Hindlimb muscle (tissue), 1 donor: ENCODE results near the gene RABAC1. TPM values are rescaled to one million over a fixed set of nuclear protein-coding genes. Genes with fewer than 3 reads are reported as not detected.

Source experiments
- DNase-seq: peaks from one replicate; pipeline ENCODE4 v3.0.0-alpha.2; 2013
- polyA plus RNA-seq: library from polyadenylated mRNA; unstranded; fragments of 120-200 nt; gene quantifications from one replicate; pipeline ENCODE4 v1.2.1, GENCODE V29; 2013; ENCODE audit not compliant: insufficient read length

The RABAC1 gene
- polyA plus RNA-seq, 1 donor = 65.0 TPM

DNA sequence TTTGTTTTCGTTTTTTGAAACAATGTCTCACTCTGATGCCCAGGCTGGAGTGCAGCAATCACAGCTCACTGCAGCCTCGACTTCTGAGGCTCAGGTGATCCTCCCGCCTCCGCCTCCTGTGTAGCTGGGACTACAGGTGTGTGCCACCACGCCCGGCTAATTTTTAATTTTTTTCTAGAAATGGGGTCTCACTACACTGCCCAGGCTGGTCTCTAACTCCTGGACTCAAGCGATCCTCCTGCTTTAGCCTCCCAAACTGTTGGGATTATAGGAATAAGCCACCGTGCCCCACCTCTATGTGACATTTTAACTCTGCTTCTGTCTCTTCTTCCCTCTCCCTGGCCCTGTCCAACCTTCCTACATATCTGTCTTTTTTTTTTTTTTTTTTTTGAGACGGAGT, 29.8 kb upstream of the RABAC1 start:
- DNase-seq = no peak

DNA sequence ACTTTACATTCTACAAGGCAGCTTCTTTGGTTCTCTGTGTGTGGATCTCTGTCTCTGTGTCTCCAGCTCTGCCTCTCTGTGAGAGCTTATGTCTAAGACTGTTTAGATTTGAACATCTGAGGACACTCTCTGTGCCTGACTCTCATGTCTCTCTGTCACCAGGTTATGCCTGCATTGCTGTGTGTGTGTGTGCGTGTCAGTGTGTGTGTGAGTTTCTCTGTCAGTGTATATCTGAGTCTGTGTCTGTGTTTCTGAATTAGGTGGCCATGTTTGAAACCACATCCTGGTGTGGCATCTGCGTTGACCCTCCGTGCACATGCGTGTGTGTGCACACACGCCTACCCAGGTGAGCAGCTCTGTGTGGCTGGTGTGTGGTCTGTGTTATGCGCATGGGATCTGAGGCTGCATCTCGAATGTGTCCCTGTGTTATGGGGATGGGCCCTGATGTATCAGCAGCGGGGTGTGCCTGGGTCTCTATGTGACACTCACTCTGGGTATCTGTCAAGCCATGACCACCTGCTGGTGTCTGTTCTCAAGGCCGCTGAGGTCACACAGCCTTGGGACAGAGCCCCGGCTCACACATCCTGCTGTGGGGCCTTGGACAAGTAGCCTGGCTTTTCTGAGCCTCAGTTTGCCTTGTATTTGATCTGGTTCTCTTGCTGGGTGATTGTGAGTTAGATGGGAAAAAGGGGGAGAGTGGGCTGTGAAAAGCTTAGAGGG, 28.2 kb upstream of the RABAC1 start:
- DNase-seq = no peak

DNA sequence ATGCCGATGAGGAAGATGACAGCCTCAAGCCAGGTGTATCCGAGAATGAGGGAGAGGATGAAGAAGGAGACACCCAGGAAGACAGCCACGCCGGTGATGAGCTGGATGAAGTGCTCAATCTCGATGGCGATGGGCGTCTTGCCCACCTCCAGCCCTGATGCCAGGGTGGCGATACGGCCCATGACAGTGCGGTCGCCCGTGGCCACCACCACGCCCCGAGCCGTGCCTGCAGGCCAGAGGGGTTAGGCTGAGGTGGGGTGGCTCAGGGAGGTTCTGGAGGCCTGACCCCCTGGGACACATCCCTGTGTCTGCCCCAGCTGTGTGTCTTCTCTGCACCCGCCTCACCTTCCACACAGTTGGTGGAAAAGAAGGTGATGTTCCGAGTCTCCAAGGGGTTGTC, 25.8 kb upstream of the RABAC1 start:
- no peak for DNase-seq

DNA sequence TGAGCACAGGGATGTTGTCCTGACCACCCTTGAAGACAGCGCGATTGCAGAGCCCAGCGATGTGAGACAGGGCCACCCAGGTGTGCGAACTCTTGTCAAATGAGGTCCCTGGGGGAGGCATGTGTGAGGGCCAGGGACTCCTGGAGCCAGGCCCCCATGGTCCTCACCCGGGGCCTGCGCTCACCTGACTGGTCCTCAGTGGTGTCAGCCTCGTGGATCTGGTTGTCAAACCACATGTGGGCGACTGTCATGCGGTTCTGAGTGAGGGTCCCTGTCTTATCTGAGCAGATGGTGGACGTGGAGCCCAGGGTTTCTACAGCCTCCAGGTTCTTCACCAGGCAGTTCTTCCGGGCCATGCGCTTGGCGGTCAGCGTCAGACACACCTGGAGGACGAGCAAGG, 22.6 kb upstream of the RABAC1 start:
- DNase-seq = no peak

DNA sequence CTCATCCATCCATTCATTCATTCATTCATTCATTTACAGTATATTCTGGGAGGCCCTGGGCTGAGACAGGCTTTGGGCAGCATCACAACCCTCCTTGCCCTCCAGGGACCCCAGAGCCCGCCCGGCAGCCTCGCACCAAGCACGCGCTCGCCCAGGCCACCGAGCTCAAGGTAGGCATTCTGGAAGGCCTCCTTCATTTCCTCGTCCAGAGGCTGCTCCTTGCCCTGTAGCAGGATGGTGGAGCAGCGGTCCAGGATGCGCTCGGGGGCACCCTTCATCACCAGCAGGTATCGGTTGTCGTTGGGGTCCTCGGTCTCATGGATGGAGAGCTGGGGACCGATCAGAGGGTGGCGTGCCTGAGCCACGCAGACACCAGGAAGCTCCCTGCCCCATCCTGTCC, 19.3 kb upstream of the RABAC1 start:
- no peak for DNase-seq

DNA sequence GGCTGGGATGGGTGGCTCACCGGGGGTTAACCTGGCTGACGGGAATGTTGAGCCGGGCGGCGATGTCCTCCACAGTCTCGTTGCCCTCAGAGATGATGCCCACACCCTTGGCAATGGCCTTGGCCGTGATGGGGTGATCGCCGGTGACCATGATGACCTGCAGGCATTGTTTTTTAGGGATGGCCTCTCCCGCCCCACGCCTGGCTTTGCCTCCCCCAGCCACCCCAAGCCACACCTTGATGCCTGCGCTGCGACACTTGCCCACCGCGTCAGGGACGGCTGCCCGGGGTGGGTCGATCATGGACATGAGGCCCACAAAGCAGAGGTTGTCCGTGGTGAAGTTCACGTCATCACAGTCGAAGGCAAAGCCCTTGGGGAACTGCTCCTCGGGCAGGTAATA, 18.8 kb upstream of the RABAC1 start:
- DNase-seq = no peak

DNA sequence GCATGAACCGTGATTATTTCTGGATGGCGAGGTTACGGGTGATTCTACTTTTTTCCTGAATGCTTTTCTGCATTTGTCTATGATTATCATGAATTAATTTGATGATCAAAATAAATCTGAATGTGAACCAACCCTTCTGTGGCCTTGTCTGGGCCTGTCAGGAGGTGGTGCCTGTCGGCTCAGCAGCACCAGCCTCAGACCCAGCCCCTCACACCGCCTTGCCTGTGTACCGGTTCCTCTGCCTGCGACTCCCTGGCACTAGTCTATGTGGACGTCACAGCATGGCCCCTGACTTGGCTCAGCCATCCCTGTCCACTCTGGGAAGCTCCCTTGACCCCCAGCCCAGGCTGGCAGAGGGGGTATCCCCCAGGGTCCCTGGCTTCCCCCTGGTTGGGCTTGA, 15.5 kb upstream of the RABAC1 start:
- no peak for DNase-seq

DNA sequence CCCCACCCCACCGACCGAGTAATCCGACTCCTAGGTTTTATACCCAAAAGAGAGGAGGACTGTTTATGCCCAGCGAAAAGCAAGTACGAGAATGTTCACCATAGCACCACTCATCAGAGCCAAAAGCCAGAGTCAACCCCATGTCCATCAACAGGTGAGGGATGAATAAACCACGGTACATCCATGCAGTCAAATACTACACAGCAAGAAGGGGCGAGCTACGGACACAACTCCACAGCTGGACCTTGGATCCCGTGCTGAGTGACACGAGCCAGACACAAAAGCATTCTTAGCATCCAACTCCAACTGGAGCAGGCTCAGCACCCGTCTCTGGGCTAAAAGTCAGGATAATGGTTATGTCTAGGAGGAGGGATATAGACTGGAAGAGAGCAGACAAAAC, 12.2 kb upstream of the RABAC1 start:
- no peak for DNase-seq

DNA sequence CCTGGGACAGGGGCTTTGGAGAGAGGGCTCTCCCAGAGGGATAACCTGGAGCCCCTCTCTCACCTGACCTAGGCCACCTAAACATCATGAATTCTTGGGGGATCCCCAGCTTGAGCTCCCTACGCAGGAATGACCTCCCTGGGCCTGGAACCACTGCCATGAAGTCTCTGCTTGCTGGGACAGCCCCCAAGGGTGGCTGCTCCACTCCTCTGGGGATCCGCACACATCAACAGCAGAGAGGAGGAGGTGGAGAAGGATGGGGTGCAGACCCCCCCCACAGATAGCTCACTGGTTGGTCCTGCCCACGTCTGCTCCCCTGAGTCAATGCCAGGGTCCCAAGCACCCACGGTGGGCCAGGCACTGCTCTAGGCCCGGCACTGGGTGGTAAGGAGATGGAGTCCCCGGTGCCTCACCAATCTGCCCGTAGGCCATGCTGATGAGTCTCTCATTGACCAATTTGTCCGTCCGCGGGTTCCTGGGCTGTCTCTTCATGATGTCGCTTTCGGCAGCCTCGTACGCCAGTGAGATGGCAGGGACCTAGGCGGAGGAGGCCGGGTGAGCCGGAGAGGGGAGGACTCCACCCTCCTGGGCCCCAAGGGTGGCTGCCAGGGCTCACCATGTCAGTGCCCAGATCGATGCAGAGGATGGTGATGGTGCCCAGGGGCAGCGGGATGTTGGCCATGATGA, 10.8 kb upstream of the RABAC1 start:
- DNase-seq = no peak

DNA sequence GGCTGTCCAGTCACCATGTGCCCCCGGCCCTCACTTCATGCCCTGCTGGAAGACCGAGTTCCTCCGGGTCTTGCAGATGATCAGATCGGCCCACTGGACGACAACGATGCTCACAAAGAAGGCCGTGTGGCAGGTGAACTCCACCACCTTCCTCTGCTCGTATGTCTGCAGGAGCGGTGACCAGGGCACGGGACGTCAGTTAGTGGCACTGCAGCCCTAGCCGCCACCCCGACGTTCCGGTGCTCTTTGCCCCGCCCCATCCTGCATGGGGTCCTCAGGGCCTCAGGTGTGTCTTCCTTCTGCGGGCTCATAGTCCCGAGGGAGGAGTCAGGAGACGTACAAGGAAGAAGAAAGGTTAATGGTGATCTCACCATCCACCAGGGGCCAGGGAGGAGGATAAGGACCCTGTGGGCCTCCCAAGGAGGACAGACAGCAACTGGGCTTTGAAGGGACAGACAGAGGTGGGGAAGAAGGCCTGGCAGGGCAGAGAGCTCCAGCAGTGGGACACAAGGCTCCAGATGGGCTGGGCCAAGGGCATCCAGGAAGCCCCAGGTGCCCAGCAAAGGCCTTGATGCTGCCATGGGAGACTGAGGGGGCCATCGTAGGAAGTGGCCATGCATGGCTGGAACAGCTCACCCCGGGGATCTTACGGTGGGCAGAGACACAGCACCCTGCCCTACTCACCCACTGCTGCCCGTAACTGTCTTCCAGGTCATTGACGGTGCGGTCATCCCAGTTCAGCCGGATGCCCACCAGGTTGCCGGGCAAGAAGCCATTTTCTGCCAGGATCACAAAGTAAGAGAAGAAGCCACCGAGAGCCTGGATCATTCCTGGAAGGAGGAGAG, 9.9 kb upstream of the RABAC1 start:
- DNase-seq = no peak

DNA sequence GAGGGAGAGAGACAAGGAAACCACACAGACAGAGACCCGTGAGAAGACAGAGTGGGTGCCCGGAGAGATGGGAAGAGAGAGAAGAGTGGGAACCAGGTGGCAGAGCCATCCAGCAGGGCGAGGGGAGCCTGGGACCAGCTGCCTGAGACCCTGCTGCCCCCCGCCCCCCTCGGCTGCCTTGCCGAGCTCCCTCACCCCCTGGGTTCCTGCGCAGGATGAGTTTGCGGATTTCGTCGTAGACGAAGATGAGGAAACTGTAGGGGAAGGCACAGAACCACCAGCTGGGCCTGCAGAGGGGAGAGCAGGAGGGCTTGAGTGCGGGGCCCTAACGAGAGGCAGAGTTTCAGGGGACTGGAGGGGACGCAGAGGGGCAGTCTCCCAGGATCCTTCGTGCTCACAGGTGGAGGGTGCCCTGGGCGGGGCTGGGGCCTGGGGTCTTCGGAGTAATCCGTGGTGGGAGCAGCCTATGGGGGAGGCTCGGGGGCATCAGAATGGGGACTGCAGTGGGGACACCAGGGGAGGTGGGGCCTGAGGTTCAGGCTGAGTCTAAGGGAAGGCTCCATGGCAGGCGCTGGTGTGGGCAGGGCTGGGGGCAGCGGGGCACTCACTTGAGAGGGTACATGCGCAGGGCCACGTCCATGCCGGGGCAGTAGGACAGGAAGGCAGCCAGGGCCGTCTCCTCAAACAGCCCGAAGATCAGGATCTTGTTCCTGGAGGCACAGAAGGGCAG, 8.1 kb upstream of the RABAC1 start:
- DNase-seq = no peak

DNA sequence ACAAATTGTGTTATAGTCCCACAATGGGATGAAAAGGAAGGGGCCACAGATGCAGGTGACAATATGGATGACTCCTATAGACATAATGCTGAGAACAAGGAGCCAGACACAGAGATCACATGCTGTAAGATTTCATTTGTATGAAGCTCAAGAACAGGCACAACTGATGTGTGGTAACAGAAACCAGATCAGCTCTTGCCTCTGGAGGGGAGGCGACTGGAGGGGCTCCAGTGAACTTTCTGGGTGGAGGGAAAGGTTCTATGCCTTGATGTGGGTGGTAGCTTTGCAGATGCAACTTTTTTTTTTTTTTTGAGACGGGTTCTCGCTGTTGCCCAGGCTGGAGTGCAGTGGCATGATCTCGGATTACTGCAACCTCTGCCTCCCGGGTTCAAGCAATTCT, 6.0 kb upstream of the RABAC1 start:
- DNase-seq = no peak

DNA sequence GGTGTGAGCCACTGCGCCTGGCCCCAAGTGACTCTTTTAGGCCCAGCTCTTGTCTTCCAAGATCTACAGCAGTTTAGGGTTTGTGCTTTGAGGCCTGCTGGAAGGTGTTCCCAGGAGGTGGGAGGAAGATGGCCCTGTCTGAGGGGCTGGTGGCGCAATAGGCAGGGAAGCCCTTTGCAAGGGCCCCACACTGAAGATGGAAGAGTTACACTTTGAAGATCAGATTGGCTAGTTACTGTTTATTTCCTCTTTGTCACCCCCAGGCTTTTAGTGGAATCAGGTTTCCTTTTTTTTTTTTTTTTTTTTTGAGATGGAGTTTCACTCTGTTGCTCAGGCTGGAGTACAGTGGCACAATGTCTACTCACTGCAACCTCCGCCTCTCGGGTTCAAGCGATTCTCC, 1.9 kb upstream of the RABAC1 start:
- no peak for DNase-seq

DNA sequence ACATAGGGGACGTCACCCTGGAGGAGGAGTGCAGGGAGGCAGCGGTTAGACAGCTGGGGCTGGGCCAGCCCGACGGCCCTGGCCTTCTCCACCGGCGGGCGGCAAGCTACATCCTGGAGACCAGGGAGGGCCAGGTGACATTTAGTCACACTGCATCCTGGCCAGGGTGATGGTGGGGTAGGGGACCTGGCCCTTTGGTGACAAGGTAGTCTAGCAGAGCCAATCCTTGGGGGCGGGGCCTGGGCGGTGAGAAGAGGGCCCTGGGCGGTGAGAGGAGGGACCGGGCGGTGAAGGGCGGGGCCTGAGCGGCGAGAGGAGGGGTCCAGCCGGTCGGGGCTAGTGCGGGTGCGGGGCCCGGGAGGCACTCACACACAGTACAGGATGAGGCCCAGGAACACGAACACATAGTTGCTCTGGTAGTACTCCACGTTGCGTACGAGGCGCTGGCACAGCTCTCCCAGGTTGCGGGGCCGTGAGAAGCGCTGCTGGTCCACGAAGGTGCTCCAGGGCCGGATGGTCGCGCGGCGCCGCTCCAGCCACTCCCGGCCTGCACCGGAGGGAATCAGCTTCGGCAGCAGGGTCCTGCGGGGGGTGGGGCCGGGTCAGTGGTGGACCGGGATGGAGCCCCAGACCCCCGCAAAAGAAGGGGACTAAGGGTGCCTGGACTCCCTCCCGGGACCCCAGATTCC, 610 bp downstream of the RABAC1 start:
- DNase-seq = peak; percentile 87

DNA sequence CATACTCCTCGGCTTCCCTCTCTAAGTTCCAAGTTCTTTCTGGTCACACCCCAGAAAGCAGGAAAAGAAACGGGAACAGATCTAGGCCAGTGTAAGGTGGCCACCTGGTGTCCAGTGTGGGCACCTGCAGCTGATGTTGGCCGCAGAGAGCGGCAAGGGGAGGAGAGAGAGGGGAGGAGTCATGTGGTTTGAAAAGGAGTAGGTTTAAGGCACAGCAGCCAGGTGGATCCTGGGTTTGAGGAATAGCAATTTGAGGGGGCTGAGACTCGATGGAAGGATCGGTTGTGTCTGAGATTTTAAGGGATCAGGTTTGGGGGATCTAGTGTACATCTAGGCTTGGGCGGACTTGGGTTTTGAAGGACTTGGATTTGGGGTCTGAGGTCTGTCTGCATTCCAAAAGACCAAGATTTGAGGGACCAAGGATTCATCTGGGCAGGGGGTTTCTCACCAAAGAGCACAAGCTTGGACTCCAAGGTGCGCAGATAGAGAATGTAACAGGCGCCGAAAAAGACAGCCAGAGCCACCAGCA, 1.2 kb downstream of the RABAC1 start:
- peak; percentile 79 for DNase-seq

DNA sequence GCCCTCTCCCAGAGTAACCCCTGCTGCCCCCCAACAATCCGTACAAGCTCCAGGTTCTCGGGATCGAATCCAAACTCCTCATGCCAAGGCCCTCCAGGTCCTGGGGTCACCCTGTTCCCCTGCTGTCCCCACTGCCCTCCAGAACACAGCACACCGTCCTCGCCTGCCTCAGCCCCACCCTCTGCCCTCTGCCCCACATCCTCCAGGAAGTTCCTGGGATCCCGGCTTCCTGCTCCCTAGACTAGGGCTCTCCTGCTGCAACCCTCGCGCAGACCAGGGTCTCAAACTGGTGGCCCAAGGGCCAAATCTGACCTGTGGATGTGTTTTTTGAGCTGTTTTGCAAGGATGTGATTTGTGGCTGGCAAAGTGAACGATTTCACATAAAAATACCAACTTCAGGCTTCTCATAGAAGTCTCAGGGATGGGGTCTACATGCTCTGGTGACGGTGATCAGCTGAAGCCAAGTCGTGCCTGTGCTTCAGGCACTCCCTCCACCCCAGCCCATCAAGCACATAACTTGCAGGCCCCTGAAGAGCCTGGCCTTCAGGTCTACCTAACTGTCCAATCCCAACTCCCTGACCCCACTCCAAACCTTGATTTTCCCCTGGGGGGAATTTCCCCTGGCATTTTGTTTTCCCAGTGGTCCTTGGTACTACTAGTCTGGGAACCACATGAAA, 1.8 kb downstream of the RABAC1 start:
- DNase-seq = no peak

DNA sequence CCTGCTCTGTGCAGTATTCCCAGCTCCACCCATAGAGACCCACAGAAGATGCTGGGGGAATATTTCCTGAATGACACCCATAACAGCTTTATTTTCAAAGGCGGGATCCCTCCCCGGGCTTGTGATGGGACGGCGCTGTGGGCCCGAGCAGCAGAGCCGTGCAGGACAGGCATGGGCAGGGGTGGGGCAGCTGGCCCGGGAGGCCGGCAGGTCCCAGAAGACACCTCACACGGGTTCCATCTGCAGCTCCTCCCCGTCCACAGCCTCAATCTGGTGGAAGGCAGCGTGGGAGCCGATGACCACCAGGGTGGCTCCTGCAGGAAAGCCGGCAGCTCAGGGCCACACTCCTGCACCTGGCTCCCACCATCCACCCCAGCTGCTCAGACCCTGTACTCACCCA, 2.5 kb downstream of the RABAC1 start:
- no peak for DNase-seq

DNA sequence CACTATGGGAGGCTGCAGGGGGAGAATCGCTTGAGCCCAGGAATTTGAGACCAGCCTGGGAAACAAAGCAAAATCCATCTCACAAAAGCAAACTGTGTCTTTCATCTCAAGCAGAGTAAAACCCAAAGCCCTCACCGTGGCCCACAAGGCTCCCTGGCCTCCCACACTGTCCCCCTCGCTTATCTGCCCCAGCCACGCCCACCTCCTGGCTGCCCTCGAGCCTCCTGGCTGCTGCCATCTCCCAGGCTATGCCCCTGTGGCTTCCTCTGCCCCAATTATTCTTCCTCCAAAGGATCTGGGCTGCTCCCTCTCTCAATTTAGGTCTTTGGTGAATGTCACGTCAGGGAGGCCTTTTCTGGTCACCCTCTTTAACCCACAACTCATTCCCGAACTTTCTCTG, 3.6 kb downstream of the RABAC1 start:
- DNase-seq = no peak

DNA sequence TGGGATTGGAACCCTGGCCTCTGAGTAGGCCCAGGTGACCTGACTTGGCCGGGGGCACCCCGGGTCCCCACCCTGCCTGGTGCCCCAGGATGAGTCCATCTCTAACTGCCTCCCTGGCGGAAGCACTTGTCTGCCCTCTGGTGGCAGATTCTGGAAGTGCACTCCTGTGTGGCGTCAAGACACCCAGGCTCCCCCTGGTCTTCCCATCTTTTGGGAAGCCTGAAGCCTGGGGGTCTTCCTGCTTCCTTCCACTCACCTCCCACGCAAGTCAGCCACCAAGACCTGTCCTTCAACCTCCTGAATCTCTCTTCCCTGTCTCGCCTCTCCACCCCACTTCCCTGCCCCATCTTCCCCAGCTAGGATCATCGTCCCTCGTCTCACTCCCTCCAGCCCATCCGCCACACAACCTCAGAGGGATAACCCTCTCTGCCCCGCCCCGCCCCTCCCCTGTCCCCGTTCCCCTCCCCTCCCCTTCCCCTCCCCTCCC, 7.4 kb downstream of the RABAC1 start:
- DNase-seq = peak; percentile 68

DNA sequence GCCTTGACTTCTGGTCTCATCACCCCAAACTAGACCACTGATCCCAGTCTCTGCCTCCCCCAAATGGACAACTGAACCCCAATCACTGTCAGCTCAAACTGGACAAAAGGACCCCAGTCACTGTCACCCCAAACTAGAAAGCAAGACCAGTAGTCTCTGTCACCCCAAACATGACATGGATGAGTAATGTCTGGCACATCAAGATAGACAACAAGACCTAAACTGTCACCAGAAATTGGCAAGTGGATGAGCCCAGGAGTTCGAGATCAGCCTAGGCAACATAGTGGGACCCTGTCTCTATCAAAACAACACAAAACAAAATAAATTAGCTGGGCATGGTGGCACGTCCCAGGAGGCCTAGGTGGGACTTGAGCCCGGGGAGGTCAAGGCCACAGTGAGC, 12.0 kb downstream of the RABAC1 start:
- no peak for DNase-seq

DNA sequence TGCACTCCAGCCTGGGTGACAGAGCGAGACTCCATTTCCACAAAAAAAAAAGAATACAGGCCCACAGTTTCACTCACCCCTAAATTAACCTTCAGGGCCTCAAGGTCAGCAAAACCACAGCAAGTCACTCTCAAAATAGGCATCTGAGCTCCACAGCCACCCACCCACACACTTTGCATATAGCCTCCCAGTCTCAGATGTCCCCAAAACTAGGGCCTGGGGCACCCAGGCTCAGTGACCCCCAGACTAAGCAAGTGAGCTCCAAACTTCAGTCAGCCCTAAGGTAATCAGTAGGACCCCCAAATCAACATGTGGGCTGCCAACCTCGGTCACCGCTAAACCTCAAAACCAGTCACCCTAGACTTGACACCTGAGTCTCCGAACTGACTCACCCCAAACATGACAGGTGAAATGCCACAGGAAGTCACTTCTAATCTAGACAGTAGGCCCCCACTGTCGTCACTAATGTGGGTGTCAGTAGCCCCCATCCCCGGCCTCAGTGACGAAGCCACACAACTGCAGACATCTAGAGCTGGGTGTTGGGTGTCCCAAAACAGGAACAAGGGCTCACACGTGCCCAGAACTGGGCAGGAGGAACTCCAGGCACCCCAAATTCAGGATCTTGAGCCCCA, 13.9 kb downstream of the RABAC1 start:
- DNase-seq = no peak
